Activated CD8-positive, alpha-beta T cell treated with anti-CD3 and anti-CD28 coated beads, Interleukin-2, amount 10 ng/mL, durations not matched to agents 7 days and 5 days (primary cell): ENCODE results near the gene TRPM3. TPM values are rescaled to one million over a fixed set of nuclear protein-coding genes. Genes with fewer than 3 reads are reported as not detected.

ENCODE experiments used
- ATAC-seq: fragments of 150-1000 bp; cut with Tn5 transposase; one replicate; pipeline ENCODE4 v1.10.0; 2021; ENCODE audit warnings: moderate library complexity
- CTCF ChIA-PET: fragments of 350-600 bp; sonication (Branson Sonifier 250); formaldehyde crosslinking; loops from one replicate; lab custom pipeline; 2021; ENCODE audit warnings: antibody characterized with exemption; lab: Charles Lee
- POLR2A ChIA-PET: fragments of 350-600 bp; sonication (Branson Sonifier 250); formaldehyde crosslinking; loops from one replicate; lab custom pipeline; 2021; ENCODE audit warnings: antibody characterized with exemption; lab: Charles Lee
- DNase-seq: peaks from one replicate; pipeline ENCODE4 v3.0.0-alpha.2; 2020
- H3K27ac Mint-ChIP-seq: one replicate; pipeline ENCODE4 v1.8.0; 2021; ENCODE audit warnings: mild to moderate bottlenecking, mixed read lengths
- H3K27me3 Mint-ChIP-seq: one replicate; pipeline ENCODE4 v1.8.0; 2021; ENCODE audit warnings: low read depth, mixed read lengths
- H3K36me3 Mint-ChIP-seq: one replicate; pipeline ENCODE4 v1.8.0; 2021; ENCODE audit warnings: low read depth, mixed read lengths
- H3K4me1 Mint-ChIP-seq: one replicate; pipeline ENCODE4 v1.8.0; 2021; ENCODE audit warnings: low read depth, mixed read lengths
- H3K4me3 Mint-ChIP-seq: one replicate; pipeline ENCODE4 v1.8.0; 2021; ENCODE audit warnings: mild to moderate bottlenecking, mixed read lengths
- H3K9me3 Mint-ChIP-seq: one replicate; pipeline ENCODE4 v1.8.0; 2022; ENCODE audit warnings: mixed read lengths; ENCODE audit not compliant: insufficient read depth
- total RNA-seq, 2 experiments: library from RNA; stranded (reverse); gene quantifications; one replicate each; pipeline ENCODE4 v1.2.3, GENCODE V29; 2021

The TRPM3 gene
- total RNA-seq, 2 experiments from 2014 or later = not detected

DNA sequence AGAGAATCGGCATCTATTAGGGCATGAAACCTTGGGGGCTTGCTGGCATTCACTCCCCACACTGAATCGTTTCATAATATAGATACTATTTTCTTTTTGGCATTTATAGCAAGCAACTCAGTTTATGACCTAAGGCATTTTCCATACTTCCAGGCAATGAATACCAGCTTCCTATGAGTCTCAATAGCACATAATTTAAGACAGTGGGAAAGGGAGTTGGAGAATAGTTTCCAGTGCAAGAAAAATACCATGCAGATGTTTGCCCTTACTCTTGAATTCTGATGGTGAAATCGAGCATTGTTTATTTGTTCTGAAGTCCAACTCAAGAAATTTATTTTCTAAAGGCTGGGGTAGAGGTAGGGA is 531.1 kb downstream of the TRPM3 start:
- Mint-ChIP-seq H3K4me1 (no peaks in the 10 kb centered on the region), H3K9me3 (no peaks in the 10 kb centered on the region), H3K36me3 (no peaks in the 10 kb centered on the region), H3K27ac (no peak overlapping the region), H3K27me3 (no peaks in the 10 kb centered on the region), H3K4me3 (no peak overlapping the region)
- ATAC-seq (no peak), DNase-seq (no peak)
- POLR2A ChIA-PET = no interaction called here
- CTCF ChIA-PET = no interaction called here

DNA sequence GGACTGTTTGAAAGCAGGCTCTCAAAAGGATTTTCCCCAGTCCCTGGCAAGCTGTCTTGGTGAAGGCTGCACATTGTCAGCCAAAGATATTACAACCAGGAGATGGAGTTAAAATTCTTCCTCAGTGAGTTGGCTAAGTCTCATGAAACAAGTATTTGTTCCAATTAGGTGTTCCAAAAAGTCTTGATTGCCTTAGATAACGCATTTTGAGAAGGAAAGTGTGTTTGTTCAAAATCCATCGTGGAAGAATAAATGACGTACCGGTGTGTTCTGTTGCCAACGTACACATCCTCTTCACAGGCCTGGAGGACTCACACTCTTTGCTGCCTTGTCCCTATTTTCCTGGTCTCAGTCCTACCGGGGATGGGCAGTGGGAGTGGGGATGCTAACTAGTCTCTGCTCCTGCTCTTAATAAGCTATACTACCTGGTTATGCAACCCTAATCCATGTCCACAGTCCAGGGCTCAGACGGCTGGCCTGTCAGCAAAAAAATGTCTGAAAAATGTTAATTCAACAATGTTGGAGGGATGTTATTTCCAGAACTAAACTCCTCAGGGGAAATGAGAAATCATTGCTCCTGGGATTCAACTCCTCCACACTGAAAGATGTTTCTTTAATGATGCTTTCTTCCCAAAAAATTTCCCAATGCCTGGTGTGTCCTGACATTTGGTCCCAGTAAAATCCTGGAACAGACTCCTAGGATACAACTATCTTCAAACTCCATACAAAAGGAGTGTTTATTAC is 531.7 kb downstream of the TRPM3 start:
- no peaks in the 10 kb centered on the region for H3K4me1 Mint-ChIP-seq
- H3K9me3 Mint-ChIP-seq = no peaks in the 10 kb centered on the region
- CTCF ChIA-PET = interaction anchor here (1.1 kb wide), 1 partner anchor 13 kb away, joined by 5 read pairs; no protein-coding TSS in a partner anchor
- H3K27ac Mint-ChIP-seq = no peak overlapping the region
- no peaks in the 10 kb centered on the region for H3K27me3 Mint-ChIP-seq
- DNase-seq = no peak
- ATAC-seq = no peak
- POLR2A ChIA-PET = no interaction called here
- no peak overlapping the region for H3K4me3 Mint-ChIP-seq
- H3K36me3 Mint-ChIP-seq = no peaks in the 10 kb centered on the region

DNA sequence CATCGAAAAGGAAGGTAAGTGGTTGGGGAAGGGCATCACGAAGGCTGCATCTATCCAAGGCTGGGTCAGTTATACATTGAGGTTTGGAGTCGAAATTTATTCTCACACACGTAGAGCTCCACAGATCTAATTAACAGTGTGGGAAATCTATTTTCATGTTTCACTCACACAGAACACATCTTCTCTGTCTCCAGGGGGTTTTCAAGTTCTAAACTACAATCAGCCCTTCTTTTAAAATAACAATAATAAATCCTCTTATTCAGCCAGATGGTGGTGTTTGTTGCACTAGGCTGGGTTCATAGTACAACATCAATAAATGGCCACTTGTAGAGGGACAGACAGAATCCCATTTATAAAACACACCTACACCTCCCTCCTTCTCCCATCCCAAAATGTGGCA is 532.4 kb downstream of the TRPM3 start:
- Mint-ChIP-seq H3K9me3 (no peaks in the 10 kb centered on the region), H3K27me3 (no peaks in the 10 kb centered on the region), H3K27ac (no peak overlapping the region), H3K4me3 (no peak overlapping the region), H3K4me1 (no peaks in the 10 kb centered on the region), H3K36me3 (no peaks in the 10 kb centered on the region)
- ChIA-PET CTCF (interaction anchor here (1.1 kb wide), 1 partner anchor 13 kb away, joined by 5 read pairs; no protein-coding TSS in a partner anchor), POLR2A (no interaction called here)
- DNase-seq (no peak), ATAC-seq (no peak)

DNA sequence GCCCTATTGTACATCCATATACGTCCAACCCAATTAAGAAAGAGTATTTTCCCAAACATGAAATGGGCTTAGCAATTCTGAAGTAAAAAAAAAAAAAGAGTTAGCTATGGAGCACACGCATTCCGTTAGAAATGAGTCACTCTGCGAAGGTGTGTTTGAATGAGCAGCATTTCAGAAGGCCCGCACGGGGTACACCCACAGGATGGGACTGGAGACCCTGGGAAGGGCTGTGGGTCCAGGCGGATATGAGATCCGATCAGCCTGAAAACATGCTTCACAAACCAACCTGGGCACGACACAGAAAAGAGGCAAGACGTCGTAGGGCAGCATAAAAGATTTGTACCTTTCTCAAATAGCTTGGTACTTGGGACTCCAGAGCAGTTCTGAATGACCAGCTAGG is 533.0 kb downstream of the TRPM3 start:
- no peaks in the 10 kb centered on the region for H3K36me3 Mint-ChIP-seq
- POLR2A ChIA-PET = no interaction called here
- DNase-seq = no peak
- H3K4me3 Mint-ChIP-seq = no peak overlapping the region
- no peaks in the 10 kb centered on the region for H3K9me3 Mint-ChIP-seq
- ATAC-seq = no peak
- CTCF ChIA-PET = interaction anchor here (1.1 kb wide), 1 partner anchor 14 kb away, joined by 5 read pairs; no protein-coding TSS in a partner anchor
- no peak overlapping the region for H3K27ac Mint-ChIP-seq
- H3K4me1 Mint-ChIP-seq = no peaks in the 10 kb centered on the region
- H3K27me3 Mint-ChIP-seq = no peaks in the 10 kb centered on the region

- no peak for ATAC-seq
Measured at GRCh38 chr9:70587201-70587600, 534.2 kb downstream of the TRPM3 start.

GRCh38 chr9:70586476-70586875 is 534.9 kb downstream of the TRPM3 start:
- no peaks in the 10 kb centered on the region for H3K27me3 Mint-ChIP-seq
- H3K4me3 Mint-ChIP-seq = no peak overlapping the region
- ChIA-PET POLR2A (no interaction called here), CTCF (no interaction called here)
- no peak overlapping the region for H3K27ac Mint-ChIP-seq
- H3K4me1 Mint-ChIP-seq = no peaks in the 10 kb centered on the region
- no peaks in the 10 kb centered on the region for H3K36me3 Mint-ChIP-seq
- ATAC-seq (no peak), DNase-seq (no peak)
- H3K9me3 Mint-ChIP-seq = no peaks in the 10 kb centered on the region

More at GRCh38 chr9:70587201-70587600, 534.2 kb downstream of the TRPM3 start:
- Mint-ChIP-seq H3K27ac (no peak overlapping the region), H3K4me1 (no peaks in the 10 kb centered on the region), H3K9me3 (no peaks in the 10 kb centered on the region), H3K27me3 (no peaks in the 10 kb centered on the region), H3K36me3 (no peaks in the 10 kb centered on the region), H3K4me3 (no peak overlapping the region)
- POLR2A ChIA-PET = no interaction called here
- CTCF ChIA-PET = interaction anchor here (1.3 kb wide), 1 partner anchor 15 kb away, joined by 5 read pairs; no protein-coding TSS in a partner anchor
- no peak for DNase-seq

DNA sequence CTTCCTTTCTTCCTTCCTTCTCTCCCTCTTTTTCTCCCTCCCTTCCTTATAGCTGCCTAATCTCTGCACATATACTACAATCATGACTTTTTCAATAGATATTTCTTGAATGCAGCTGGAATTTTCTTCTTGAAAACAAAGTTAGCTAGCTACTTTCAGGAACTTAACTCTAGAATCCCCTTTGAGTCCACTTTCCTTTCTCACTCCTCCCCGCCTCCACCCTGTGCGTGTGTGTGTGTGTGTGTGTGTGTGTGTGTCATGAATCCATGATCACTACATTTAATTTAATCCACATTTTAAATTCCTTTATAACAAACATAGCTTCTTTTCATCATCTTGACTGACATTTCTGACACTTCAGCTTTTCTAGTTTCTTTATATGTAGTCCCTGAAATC is 539.5 kb downstream of the TRPM3 start:
- no peaks in the 10 kb centered on the region for H3K27me3 Mint-ChIP-seq
- H3K27ac Mint-ChIP-seq = no peak overlapping the region
- no peak overlapping the region for H3K4me3 Mint-ChIP-seq
- no peaks in the 10 kb centered on the region for H3K4me1 Mint-ChIP-seq
- POLR2A ChIA-PET = interaction anchor here (0.6 to 1.5 kb wide), 4 partner anchors 12 to 162 kb away, joined by 3 to 6 read pairs (median 4); no protein-coding TSS in a partner anchor
- H3K36me3 Mint-ChIP-seq = no peaks in the 10 kb centered on the region
- no peaks in the 10 kb centered on the region for H3K9me3 Mint-ChIP-seq
- ATAC-seq (no peak), DNase-seq (no peak)
- CTCF ChIA-PET = interaction anchor here (0.9 to 1.6 kb wide), 2 partner anchors 19 to 20 kb away, joined by 3 to 8 read pairs; no protein-coding TSS in a partner anchor

DNA sequence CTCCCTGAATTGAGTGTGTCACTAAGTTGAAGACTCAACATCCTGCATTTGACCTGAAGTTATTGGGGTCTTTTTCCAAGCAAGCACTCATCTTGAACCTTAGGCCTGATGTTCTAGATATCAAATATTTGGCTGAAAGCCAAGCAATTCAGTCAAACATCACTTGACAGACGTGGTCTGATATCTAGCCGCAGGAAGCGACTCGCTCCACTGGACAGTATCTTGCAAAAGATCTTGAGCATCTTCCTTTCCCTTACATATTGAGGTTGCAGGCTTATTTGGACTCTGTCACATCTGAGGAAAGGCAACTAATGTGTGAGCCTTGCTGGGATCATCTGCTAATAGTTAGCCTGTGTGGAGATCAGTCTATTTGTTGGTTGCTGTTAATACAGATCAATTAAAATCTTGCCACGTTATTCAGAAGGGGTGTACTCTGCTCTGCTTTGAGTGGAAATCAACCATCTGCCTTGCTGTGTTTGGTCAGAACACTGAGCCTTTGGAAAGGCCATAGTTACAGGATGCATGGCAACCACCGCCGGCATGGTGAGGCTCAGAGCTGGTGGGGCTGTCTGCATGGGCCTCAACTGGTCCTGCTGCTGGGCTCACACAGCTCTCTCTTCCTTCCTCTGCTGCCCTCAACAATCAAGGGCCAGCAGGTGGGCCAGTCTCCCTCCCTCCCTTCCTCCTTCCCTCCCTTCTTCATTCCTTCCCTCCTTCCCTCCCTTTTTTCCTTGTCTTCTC is 540.0 kb downstream of the TRPM3 start:
- ChIA-PET CTCF (interaction anchor here (0.9 to 1.6 kb wide), 2 partner anchors 18 to 21 kb away, joined by 3 to 8 read pairs; no protein-coding TSS in a partner anchor), POLR2A (interaction anchor here (0.6 to 1.5 kb wide), 4 partner anchors 13 to 161 kb away, joined by 3 to 6 read pairs (median 4); no protein-coding TSS in a partner anchor)
- no peaks in the 10 kb centered on the region for H3K36me3 Mint-ChIP-seq
- no peaks in the 10 kb centered on the region for H3K9me3 Mint-ChIP-seq
- no peak for ATAC-seq
- no peaks in the 10 kb centered on the region for H3K4me1 Mint-ChIP-seq
- H3K27me3 Mint-ChIP-seq = no peaks in the 10 kb centered on the region
- DNase-seq = no peak
- no peak overlapping the region for H3K4me3 Mint-ChIP-seq
- no peak overlapping the region for H3K27ac Mint-ChIP-seq

DNA sequence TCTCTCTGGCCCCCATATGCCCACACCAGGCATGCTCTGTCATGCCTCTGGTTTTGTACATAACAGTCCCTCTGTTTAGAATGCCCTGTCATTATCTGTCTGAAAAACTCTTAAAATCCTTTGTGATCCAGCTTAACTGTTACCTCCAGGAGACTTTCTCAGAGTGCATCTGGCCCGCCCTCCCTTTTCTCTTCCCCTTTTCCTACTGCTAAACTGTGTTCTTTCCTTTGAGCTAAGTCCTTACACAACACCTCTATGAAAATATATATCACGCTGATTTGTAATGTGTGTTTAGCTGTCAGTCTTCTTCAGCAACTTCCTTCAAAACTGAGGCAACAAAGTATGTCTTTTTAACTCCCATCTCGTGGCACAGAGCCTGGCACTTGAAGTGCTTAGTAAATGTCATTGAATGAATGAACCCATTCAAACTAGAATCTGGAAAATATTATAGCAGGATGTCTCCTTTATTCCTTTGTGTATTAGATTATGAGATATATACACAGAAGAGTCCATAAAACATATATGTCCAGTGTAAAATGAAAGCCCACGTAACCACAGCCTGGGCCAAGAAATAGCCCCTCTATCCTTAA is 540.7 kb downstream of the TRPM3 start:
- Mint-ChIP-seq H3K4me1 (no peaks in the 10 kb centered on the region), H3K27ac (no peak overlapping the region)
- POLR2A ChIA-PET = interaction anchor here (1.5 kb wide), 1 partner anchor 17 kb away, joined by 3 read pairs; no protein-coding TSS in a partner anchor

DNA sequence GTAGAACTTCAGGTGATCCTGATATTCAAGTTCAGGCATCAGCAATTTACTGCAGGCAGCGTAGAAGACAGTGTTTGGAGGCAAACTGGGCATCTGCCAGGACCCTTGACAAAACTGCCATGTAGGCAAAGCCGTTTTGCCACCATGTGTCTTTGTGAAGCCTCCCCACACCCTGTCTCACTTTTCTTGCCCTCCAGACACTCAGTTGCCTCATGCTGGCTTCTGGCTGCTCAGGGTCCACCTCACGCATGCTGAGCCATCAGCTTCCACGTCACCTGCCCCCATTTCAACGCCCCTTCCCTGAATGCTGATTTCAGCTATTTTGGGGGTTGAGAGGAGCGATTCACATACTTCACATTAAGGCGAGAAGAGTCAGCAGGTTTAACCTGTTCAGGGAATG is 541.7 kb downstream of the TRPM3 start:
- no peaks in the 10 kb centered on the region for H3K4me1 Mint-ChIP-seq
- ATAC-seq (no peak), DNase-seq (no peak)
- H3K27ac Mint-ChIP-seq = no peak overlapping the region
- POLR2A ChIA-PET = interaction anchor here (0.8 kb wide), 1 partner anchor 69 kb away, joined by 3 read pairs; no protein-coding TSS in a partner anchor
- no peak overlapping the region for H3K4me3 Mint-ChIP-seq
- no peaks in the 10 kb centered on the region for H3K36me3 Mint-ChIP-seq
- H3K9me3 Mint-ChIP-seq = no peaks in the 10 kb centered on the region
- H3K27me3 Mint-ChIP-seq = no peaks in the 10 kb centered on the region
- CTCF ChIA-PET = no interaction called here

More for the DNA sequence above, 540.7 kb downstream of the TRPM3 start:
- no peak for DNase-seq
- Mint-ChIP-seq H3K36me3 (no peaks in the 10 kb centered on the region), H3K27me3 (no peaks in the 10 kb centered on the region), H3K4me3 (no peak overlapping the region), H3K9me3 (no peaks in the 10 kb centered on the region)
- ATAC-seq = no peak
- CTCF ChIA-PET = no interaction called here

DNA sequence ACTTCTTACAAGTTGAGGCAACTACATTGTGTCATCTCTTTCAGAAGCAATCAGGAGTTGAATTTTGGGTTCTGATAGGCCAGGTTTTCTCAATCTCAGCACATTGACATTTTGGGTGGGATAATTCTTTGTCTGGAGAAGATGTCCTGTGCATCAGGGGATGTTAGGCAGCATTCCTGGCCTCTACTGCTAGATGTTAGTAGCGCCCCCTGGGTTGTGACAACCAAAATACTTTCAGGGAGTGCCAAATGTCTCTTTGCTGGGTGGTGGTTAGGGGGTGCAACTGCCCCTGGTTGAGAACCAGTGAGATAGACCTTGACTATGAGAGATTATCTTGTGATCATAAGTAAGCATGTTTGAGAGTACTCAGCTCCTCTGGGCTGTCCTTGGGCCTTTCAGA is 542.7 kb downstream of the TRPM3 start:
- no peak overlapping the region for H3K4me3 Mint-ChIP-seq
- H3K27ac Mint-ChIP-seq = no peak overlapping the region
- ATAC-seq = no peak
- H3K27me3 Mint-ChIP-seq = no peaks in the 10 kb centered on the region
- ChIA-PET CTCF (interaction anchor here (0.9 kb wide), 1 partner anchor 24 kb away, joined by 5 read pairs; no protein-coding TSS in a partner anchor), POLR2A (no interaction called here)
- DNase-seq = no peak
- no peaks in the 10 kb centered on the region for H3K9me3 Mint-ChIP-seq
- H3K4me1 Mint-ChIP-seq = no peaks in the 10 kb centered on the region
- H3K36me3 Mint-ChIP-seq = no peaks in the 10 kb centered on the region
